Endothelial cell (in vitro differentiated cells): ENCODE results near the gene SAMD4B. TPM values are rescaled to one million over a fixed set of nuclear protein-coding genes. Genes with fewer than 3 reads are reported as not detected.

Experiments used
- DNase-seq: peaks from one replicate; pipeline ENCODE4 v3.0.0; 2021; ENCODE audit warnings: low spot score
- H3K27ac Mint-ChIP-seq: one replicate; pipeline ENCODE4 v1.8.0; 2021; ENCODE audit warnings: mixed read lengths, inconsistent platforms; ENCODE audit not compliant: unreplicated experiment
- H3K27me3 Mint-ChIP-seq: one replicate; pipeline ENCODE4 v1.8.0; 2021; ENCODE audit warnings: mild to moderate bottlenecking, moderate library complexity, mixed read lengths, inconsistent platforms; ENCODE audit not compliant: unreplicated experiment
- H3K36me3 Mint-ChIP-seq: one replicate; pipeline ENCODE4 v1.8.0; 2021; ENCODE audit warnings: mild to moderate bottlenecking, low read depth, mixed read lengths, inconsistent platforms; ENCODE audit not compliant: unreplicated experiment
- H3K4me1 Mint-ChIP-seq: one replicate; pipeline ENCODE4 v1.8.0; 2021; ENCODE audit warnings: mild to moderate bottlenecking, mixed read lengths, inconsistent platforms; ENCODE audit not compliant: unreplicated experiment
- H3K4me3 Mint-ChIP-seq: one replicate; pipeline ENCODE4 v1.8.0; 2021; ENCODE audit warnings: mild to moderate bottlenecking, mixed read lengths, inconsistent platforms; ENCODE audit not compliant: unreplicated experiment
- H3K9me3 Mint-ChIP-seq: one replicate; pipeline ENCODE4 v1.8.0; 2021; ENCODE audit warnings: mixed read lengths, inconsistent platforms; ENCODE audit not compliant: unreplicated experiment
- CTCF ChIP-seq: fragments of 200-600 bp; sonication (generic); IDR thresholded peaks from one replicate; pipeline ENCODE4 v1.5.0; 2021; ENCODE audit warnings: antibody characterized with exemption; ENCODE audit not compliant: unreplicated experiment
- total RNA-seq: library from RNA; stranded (reverse); fragmentation: NEBNext Ultra II Directional; extraction: Animal tissue kit (Norgen Biotek cat#: 25700); gene quantifications from one replicate; pipeline ENCODE4 v1.2.1, GENCODE V29; 2021; ENCODE audit not compliant: unreplicated experiment

SAMD4B gene
- total RNA-seq, 1 donor from 2014 or later: 127 TPM

- H3K36me3 Mint-ChIP-seq: peaks cover 15% of the 10 kb centered on the region
- no peak for TF ChIP-seq CTCF
- peak overlapping the region; percentile 84 for H3K4me3 Mint-ChIP-seq
- peaks cover 32% of the 10 kb centered on the region for H3K27me3 Mint-ChIP-seq
- no peak for DNase-seq
- no peaks in the 10 kb centered on the region for H3K9me3 Mint-ChIP-seq
- H3K4me1 Mint-ChIP-seq: peaks cover 26% of the 10 kb centered on the region
- peak overlapping the region; percentile 48 for H3K27ac Mint-ChIP-seq
Measured at GRCh38 chr19:39408392-39409207, 66.4 kb downstream of the SAMD4B start.

GRCh38 chr19:39409208-39410016 lies 67.2 kb downstream of the SAMD4B start:
- DNase-seq: peak; percentile 62
- peaks cover 19% of the 10 kb centered on the region for H3K36me3 Mint-ChIP-seq
- H3K9me3 Mint-ChIP-seq: no peaks in the 10 kb centered on the region
- no peak for TF ChIP-seq CTCF
- peak overlapping the region; percentile 86 for H3K4me3 Mint-ChIP-seq
- H3K27me3 Mint-ChIP-seq: peaks cover 34% of the 10 kb centered on the region
- peaks cover 31% of the 10 kb centered on the region for H3K4me1 Mint-ChIP-seq
- peak overlapping the region; percentile 77 for H3K27ac Mint-ChIP-seq

GRCh38 chr19:39410017-39410830 lies 68.0 kb downstream of the SAMD4B start:
- Mint-ChIP-seq H3K27me3 (peaks cover 37% of the 10 kb centered on the region), H3K9me3 (no peaks in the 10 kb centered on the region), H3K36me3 (peaks cover 22% of the 10 kb centered on the region), H3K27ac (peak overlapping the region; percentile 89), H3K4me1 (peaks cover 37% of the 10 kb centered on the region), H3K4me3 (peak overlapping the region; percentile 90)
- DNase-seq: peak; percentile 51
- no peak for TF ChIP-seq CTCF

GRCh38 chr19:39410831-39411080 lies 68.5 kb downstream of the SAMD4B start:
- peak overlapping the region; percentile 89 for H3K27ac Mint-ChIP-seq
- no peaks in the 10 kb centered on the region for H3K9me3 Mint-ChIP-seq
- peaks cover 39% of the 10 kb centered on the region for H3K4me1 Mint-ChIP-seq

More at GRCh38 chr19:39410831-39411080, 68.5 kb downstream of the SAMD4B start:
- H3K36me3 Mint-ChIP-seq: peaks cover 22% of the 10 kb centered on the region
- peaks cover 37% of the 10 kb centered on the region for H3K27me3 Mint-ChIP-seq
- no peak for DNase-seq
- peak overlapping the region; percentile 90 for H3K4me3 Mint-ChIP-seq
- TF ChIP-seq CTCF: no peak
